Common myeloid progenitor, CD34-positive (primary cell): ENCODE results near the gene HOXD4.

Experiments
- CTCF ChIA-PET: fragments of 350-600 bp; sonication (Branson Sonifier 250); formaldehyde crosslinking; loops from one replicate; lab custom pipeline; 2021; ENCODE audit warnings: antibody characterized with exemption; lab: Charles Lee
- POLR2A ChIA-PET: fragments of 350-600 bp; sonication (Branson Sonifier 250); formaldehyde crosslinking; loops from one replicate; lab custom pipeline; 2021; ENCODE audit warnings: antibody characterized with exemption; lab: Charles Lee
- DNase-seq, 3 donors: peaks; one replicate each; pipeline versions ENCODE4 v3.0.0 to v3.0.0-alpha.2; 2013
- H3K27ac ChIP-seq, 2 experiments: 1 replicate in 1 of 2; 2 replicates in 1 of 2; pipeline ENCODE4 v1.7.0; 2013; ENCODE audit warnings: inconsistent platforms in 2 of 2, low read length in 2 of 2, mild to moderate bottlenecking in 2 of 2, low read depth in 1 of 2, moderate library complexity in 1 of 2; ENCODE audit not compliant: severe bottlenecking in 2 of 2, insufficient read depth in 1 of 2, poor library complexity in 1 of 2
- H3K27me3 ChIP-seq, 5 experiments: replicated peaks in 2 of 5; 1 replicate in 3 of 5; 2 replicates in 2 of 5; pipeline versions ENCODE4 v1.6.1 to v1.7.0; 2013; ENCODE audit warnings: low read length in 4 of 5, mild to moderate bottlenecking in 2 of 5, moderate library complexity in 2 of 5, inconsistent platforms in 1 of 5; ENCODE audit not compliant: insufficient read depth in 5 of 5, control insufficient read depth in 4 of 5
- H3K36me3 ChIP-seq, 4 experiments: 1 replicate in 2 of 4; 2 replicates in 2 of 4; pipeline versions ENCODE4 v1.6.1 to v1.7.0; 2013; ENCODE audit warnings: low read length in 3 of 4, control low read depth in 1 of 4, mild to moderate bottlenecking in 1 of 4; ENCODE audit not compliant: control insufficient read depth in 4 of 4, insufficient read depth in 4 of 4
- H3K4me1 ChIP-seq, 4 experiments: 1 replicate in 3 of 4; 2 replicates in 1 of 4; pipeline versions ENCODE4 v1.6.1 to v1.7.1; 2013; ENCODE audit warnings: low read length in 3 of 4, mild to moderate bottlenecking in 3 of 4, control low read depth in 1 of 4, inconsistent platforms in 1 of 4, moderate library complexity in 1 of 4; ENCODE audit not compliant: control insufficient read depth in 4 of 4, insufficient read depth in 4 of 4; ENCODE audit errors: control extremely low read depth in 1 of 4
- H3K4me3 ChIP-seq, 7 experiments: 1 replicate in 4 of 7; 2 replicates in 3 of 7; pipeline versions ENCODE4 v1.5.1 to v1.7.0; 2013; ENCODE audit warnings: mild to moderate bottlenecking in 7 of 7, low read length in 6 of 7, moderate library complexity in 6 of 7, inconsistent platforms in 2 of 7, low read depth in 2 of 7, control low read depth in 1 of 7; ENCODE audit not compliant: insufficient read depth in 4 of 7, control insufficient read depth in 1 of 7; ENCODE audit errors: extremely low read depth in 1 of 7
- H3K9me3 ChIP-seq, 5 experiments: 1 replicate in 4 of 5; 2 replicates in 1 of 5; pipeline versions ENCODE4 v1.6.1 to v1.7.1; 2013; ENCODE audit warnings: low read length in 4 of 5, mild to moderate bottlenecking in 2 of 5, inconsistent platforms in 1 of 5, low read depth in 1 of 5, moderate library complexity in 1 of 5; ENCODE audit not compliant: control insufficient read depth in 4 of 5, insufficient read depth in 2 of 5; ENCODE audit errors: control extremely low read depth in 1 of 5
- WGBS: methylation state at CpG from one replicate; pipeline ENCODE4 v1.1.5; 2013; ENCODE audit not compliant: insufficient coverage; 5-methylcytosine and 5-hydroxymethylcytosine counted together

Gene HOXD4

GRCh38 chr2:176192351-176192750 is 41.0 kb downstream of the HOXD4 start:
- ChIA-PET POLR2A (no interaction called here), CTCF (interaction anchor here (0.9 to 1.0 kb wide), 2 partner anchors 10 to 50 kb away, joined by 4 to 5 read pairs; no protein-coding TSS in a partner anchor)
- Histone ChIP-seq H3K36me3 (no peaks in the 10 kb centered on the region), H3K4me1 (peaks cover 0 to 27% (median 25%) of the 10 kb centered on the region in 4 experiments), H3K27me3 (peaks cover 31 to 98% (median 58%) of the 10 kb centered on the region in 5 experiments), H3K27ac (no peak overlapping the region), H3K4me3 (no peak overlapping the region), H3K9me3 (peaks cover 0 to 3% (median 0%) of the 10 kb centered on the region in 5 experiments)
- WGBS, result 14% methylated on average over 1 of the region's 1 CpG
- no peak for DNase-seq

- H3K36me3 ChIP-seq, result no peaks in the 10 kb centered on the region
- DNase-seq, result no peak
- no CpG with 5 or more reads among the region's 1 CpG for WGBS
- H3K4me3 ChIP-seq, result no peak overlapping the region
- POLR2A ChIA-PET, result no interaction called here
- peaks cover 0 to 21% (median 20%) of the 10 kb centered on the region in 4 experiments for H3K4me1 ChIP-seq
- H3K27ac ChIP-seq, result no peak overlapping the region
- peaks cover 0 to 3% (median 0%) of the 10 kb centered on the region in 5 experiments for H3K9me3 ChIP-seq
- peaks cover 24 to 96% (median 58%) of the 10 kb centered on the region in 5 experiments for H3K27me3 ChIP-seq
- CTCF ChIA-PET, result no interaction called here
These were observed 41.7 kb downstream of the HOXD4 start for GRCh38 chr2:176193048-176193447.

DNA sequence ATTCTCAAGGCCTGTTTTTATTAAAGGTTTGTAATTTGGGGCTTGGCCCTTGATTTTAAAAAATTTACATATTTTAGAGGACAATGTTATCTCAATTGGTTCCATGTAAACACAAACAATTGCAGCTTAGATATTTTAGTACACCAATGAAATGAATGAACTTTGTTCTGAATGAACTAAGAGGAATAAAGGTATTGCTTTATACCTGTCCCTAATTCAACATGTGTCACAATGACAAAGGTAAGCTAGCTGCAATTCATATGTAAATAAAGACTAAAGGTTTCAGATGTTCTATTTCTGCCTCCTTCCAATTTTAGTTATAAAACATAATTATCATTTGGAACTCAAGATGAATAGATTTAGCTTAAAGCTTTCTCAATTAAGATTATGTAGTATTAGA is 48.6 kb downstream of the HOXD4 start:
- H3K27me3 ChIP-seq, result peaks cover 12 to 62% (median 28%) of the 10 kb centered on the region in 5 experiments
- H3K27ac ChIP-seq, result no peak overlapping the region
- H3K4me1 ChIP-seq, result no peaks in the 10 kb centered on the region
- DNase-seq, result no peak
- H3K4me3 ChIP-seq, result no peak overlapping the region
- POLR2A ChIA-PET, result no interaction called here
- H3K36me3 ChIP-seq, result no peaks in the 10 kb centered on the region
- peaks cover 0 to 4% (median 0%) of the 10 kb centered on the region in 5 experiments for H3K9me3 ChIP-seq
- CTCF ChIA-PET, result interaction anchor here (1.2 kb wide), 1 partner anchor 437 kb away, joined by 3 read pairs; no protein-coding TSS in a partner anchor

- ChIA-PET POLR2A (no interaction called here), CTCF (interaction anchor here (0.7 kb wide), 1 partner anchor 27 kb away, joined by 3 read pairs; no protein-coding TSS in a partner anchor)
- H3K36me3 ChIP-seq, result no peaks in the 10 kb centered on the region
- no peak overlapping the region for H3K4me3 ChIP-seq
- H3K27me3 ChIP-seq, result peaks cover 12 to 57% (median 25%) of the 10 kb centered on the region in 5 experiments
- H3K9me3 ChIP-seq, result peaks cover 0 to 5% (median 0%) of the 10 kb centered on the region in 5 experiments
- no peak overlapping the region for H3K27ac ChIP-seq
- DNase-seq, result no peak
- no peaks in the 10 kb centered on the region for H3K4me1 ChIP-seq
- WGBS, result 83% methylated on average over 16 of the region's 21 CpGs
These were observed 49.6 kb downstream of the HOXD4 start for GRCh38 chr2:176200971-176201370.

- WGBS, result 98% methylated on average over 6 of the region's 7 CpGs
These were observed 51.1 kb downstream of the HOXD4 start for GRCh38 chr2:176202491-176202890.

More at GRCh38 chr2:176202491-176202890, 51.1 kb downstream of the HOXD4 start:
- DNase-seq, result no peak
- Histone ChIP-seq H3K4me3 (no peak overlapping the region), H3K27ac (no peak overlapping the region), H3K4me1 (no peaks in the 10 kb centered on the region), H3K36me3 (no peaks in the 10 kb centered on the region), H3K27me3 (peaks cover 5 to 44% (median 22%) of the 10 kb centered on the region in 5 experiments), H3K9me3 (peaks cover 0 to 5% (median 0%) of the 10 kb centered on the region in 5 experiments)
- CTCF ChIA-PET, result interaction anchor here (1.4 kb wide), 1 partner anchor 10 kb away, joined by 4 read pairs; no protein-coding TSS in a partner anchor
- POLR2A ChIA-PET, result no interaction called here
